NCI-H774 (cell line): ENCODE data around the gene ARHGEF17.

Source experiments
- DNase-seq: peaks from one replicate; lab custom pipeline; 2025; lab: John Stamatoyannopoulos, UW

Gene ARHGEF17

GRCh38 chr11:73380897-73381410 is 72.9 kb downstream of the ARHGEF17 start:
- DNase-seq = no peak

DNA sequence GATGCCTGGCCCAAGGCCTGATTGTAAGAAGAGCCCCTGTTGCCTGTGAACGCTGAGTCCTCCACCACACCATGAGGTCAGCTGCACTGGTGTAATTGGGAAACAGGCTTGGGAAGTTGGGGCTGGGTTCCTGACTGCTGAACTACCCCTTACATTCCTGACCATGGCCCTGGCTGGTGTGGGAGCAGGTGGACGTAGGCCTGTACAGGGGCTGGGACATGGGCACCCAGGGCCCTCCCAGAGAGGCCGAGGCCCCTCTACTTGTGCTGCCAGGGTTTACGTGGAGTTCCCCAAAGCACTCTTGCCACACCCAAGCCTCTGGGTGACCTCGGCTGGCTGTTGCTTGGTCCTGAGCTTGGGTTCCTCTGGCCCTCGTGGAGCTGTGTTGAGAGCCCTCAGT is 73.5 kb downstream of the ARHGEF17 start:
- no peak for DNase-seq

- DNase-seq = no peak
Observed at GRCh38 chr11:73382183-73382582, 74.1 kb downstream of the ARHGEF17 start.

DNA sequence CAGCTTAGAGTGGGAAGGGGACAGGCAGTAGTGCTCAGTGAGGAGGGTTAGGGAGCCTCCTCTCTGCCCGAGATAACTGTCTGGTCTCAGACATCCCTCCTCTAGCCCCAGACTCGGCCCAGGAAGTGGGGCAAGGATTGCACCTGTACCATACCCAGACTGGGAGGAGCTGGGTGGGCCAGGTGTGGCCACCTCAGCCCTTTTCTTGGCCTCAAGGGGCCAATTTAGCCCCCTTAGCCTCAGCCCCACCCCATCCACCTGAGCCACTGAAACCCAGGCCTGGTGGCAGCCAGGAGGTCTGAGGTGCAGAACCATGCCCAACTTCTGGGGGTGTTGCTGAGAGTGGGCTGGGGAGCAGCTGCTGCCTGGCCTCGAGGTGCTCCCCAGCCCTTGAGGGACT is 74.7 kb downstream of the ARHGEF17 start:
- no peak for DNase-seq

GRCh38 chr11:73383249-73384124 is 75.4 kb downstream of the ARHGEF17 start:
- DNase-seq = no peak

DNA sequence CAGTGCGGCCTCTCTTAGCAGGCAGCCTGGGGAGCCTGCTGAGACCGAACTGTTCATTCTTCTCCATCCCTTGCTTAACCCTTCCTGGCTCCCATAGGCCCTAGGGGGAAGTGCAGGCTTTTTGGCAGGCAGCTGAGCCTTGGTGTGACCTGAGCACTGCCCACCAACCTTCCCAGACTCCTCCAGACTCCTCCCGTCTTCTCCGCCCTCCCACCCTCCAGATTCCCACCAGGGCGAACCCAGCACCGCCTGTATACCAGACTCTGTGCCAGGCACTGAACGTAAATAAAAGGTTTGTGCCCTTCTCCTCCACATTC is 76.0 kb downstream of the ARHGEF17 start:
- no peak for DNase-seq

DNA sequence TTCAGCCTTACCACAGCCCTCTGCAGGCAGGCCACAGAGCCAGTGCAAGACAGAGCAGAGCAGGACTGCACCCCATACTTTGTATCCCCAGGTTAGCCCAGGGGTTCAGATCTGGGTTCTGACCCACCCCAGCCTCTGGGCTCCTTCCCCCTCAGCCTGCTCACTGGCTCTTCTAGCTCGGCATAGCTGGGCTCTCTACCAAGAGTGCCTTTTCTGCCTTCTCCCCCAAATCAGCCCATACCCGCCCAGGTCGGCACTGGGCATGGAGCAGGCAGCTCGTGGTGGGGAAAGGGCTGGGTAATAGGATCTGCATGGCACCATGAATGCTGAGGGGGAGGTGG is 76.4 kb downstream of the ARHGEF17 start:
- no peak for DNase-seq

GRCh38 chr11:73384872-73385689 is 77.0 kb downstream of the ARHGEF17 start:
- DNase-seq = no peak

GRCh38 chr11:73386016-73386415 is 77.9 kb downstream of the ARHGEF17 start:
- DNase-seq = no peak

GRCh38 chr11:73386546-73386945 is 78.5 kb downstream of the ARHGEF17 start:
- DNase-seq = no peak

DNA sequence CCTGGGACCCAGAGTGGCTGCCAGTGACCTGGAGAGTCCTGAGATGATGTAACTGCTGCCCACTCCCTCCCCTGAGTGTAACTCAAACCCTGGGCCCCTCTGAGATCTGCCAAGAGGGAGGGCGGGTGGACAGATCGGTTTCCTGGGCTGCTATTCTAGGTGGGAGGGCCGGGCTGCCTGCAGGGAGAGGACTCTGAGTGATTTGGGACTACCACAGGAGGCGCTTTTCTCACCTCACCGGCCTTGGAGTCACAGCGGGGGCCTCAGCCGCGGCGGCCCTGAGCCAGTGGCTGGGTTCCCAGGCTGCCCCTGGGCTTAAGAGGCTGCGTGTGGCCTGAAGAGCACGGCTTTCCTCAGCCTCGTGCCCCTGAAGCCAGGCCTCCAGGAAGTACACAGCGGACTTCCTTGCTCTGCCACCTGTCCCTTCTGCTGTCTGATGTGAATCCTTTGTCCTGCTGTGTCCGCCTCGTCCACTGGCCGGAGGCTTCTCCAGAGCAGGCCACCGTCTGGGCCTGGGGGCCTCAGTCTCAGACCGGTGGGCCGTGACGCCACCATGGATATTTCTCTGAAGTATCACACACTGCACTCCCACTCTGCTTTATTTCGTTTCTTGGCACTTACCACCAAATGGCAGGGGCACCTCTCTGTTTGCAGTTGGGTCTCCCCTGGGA is 79.7 kb downstream of the ARHGEF17 start:
- no peak for DNase-seq

DNA sequence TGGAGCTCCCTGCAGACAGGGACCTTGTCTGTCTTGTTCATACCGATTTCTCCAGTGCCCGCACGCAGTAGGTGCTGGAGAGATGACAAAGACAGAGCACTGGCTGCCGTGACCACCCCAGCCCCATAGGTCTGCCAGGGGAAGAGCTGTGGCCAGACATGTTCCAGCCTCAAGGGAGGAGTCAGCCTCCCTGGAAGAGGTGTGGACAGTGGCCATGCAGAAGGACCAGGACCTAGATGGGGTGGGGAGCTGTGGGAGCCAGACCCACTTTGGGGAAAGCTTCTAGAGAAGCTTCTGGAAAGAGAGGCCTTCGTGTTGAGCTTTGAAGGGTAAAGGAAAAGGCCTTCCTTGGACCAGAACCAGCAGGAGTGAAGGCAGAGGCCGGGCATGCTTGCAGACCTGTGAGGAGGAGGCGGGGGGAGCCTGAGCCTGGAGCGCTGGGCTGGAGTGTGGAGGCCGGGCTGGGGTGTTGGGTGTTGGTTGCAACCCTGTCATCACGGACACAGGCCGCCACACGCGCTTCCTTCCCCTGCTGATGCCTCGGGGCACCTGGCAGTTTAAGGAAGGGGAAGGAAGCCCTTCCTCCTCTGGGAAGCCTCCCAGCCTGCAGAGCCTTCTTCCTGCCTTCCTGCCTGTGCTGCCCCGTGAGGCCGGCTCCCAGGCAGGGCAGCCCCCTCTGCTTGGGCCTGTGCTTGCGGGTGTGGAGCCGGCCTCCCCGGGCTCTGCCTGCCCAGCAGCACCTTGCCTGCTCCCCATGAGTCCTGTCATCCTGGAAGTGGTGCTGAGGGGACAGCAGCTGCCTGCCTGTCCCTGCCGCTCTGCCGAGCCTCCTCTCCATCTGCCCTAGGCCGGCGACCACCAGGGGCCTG is 80.4 kb downstream of the ARHGEF17 start:
- DNase-seq = no peak

DNA sequence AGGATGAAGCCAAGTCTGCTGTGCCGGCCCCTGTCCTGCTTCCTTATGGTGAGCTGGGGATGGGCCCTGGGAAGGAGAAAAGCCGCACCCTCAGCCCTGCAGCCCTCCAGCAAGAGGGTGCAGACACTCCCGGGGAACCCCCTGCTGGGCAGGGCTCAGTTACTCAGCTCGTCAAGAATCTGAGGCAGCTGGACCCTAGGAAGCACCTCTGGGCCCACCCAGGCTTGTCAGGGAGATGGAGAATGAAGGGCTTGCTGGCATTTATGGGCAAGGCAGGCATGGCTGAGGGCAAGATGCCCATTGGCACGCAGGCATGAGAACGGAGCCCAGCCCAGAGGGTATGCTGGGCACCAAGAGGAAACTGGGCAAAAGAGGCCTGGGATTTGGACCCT is 81.1 kb downstream of the ARHGEF17 start:
- DNase-seq = no peak

- no peak for DNase-seq
Observed at GRCh38 chr11:73389916-73390315, 81.8 kb downstream of the ARHGEF17 start.

DNA sequence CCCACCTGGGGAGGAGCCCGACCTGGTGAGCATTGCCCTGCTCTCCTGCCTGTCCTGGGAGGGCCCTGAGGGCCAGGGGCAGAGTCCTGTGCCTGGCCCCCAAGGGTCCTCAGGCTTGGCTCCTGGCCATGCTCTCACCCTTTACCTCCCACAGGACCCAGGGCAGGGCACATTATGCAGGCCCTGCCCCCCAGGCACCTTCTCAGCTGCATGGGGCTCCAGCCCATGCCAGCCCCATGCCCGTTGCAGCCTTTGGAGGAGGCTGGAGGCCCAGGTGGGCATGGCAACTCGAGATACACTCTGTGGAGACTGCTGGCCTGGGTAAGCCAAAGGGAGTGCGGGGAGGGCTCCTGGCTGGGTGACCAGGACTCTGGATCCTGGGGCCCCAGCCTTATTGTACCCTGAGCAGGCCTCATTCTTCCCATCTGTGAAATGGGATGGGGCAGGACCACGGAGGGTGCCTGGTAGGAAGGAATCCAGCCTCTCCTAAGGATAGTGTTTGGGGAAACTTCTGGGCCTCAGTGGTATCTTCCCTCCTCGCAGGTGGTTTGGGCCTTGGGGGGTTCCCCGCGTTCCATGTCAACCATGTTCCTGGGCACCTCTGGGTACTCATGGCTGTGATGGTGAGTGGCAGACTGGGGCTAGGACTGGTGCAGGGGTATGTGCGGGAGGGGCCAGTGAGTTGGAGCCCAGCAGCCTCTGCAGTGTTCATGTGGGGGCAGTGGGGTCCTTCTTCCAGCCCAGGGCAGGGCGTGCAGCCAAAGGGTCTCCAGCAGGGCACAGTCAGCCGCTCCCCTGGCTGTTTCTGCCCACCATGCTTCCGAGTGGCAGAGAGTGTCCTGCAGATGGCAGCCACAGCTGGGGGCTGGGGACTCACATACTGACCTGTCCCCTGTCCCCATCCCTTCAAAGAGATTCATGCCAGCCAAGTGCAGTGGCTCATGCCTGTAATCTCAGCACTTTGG is 82.8 kb downstream of the ARHGEF17 start:
- DNase-seq = no peak

DNA sequence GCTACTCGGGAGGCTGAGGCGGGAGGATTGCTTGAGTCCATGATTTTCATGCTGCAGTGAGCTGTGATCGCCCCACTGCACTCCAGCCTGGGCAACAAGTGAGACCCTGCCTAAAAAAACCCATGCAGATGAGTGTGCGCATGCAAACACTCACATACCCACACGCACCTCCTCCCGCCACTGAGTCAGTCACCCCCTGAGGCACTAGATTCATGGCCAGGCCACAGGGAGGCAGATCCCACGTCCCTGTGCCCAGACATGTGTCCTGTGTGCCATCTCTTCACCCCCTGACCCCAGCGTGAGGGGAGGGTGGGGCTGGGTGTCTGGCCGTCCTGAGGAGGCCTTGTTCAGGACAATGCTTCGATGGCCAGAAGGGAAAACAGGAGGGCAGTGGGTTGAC is 83.6 kb downstream of the ARHGEF17 start:
- no peak for DNase-seq

- no peak for DNase-seq
Observed at GRCh38 chr11:73392108-73393010, 84.3 kb downstream of the ARHGEF17 start.

DNA sequence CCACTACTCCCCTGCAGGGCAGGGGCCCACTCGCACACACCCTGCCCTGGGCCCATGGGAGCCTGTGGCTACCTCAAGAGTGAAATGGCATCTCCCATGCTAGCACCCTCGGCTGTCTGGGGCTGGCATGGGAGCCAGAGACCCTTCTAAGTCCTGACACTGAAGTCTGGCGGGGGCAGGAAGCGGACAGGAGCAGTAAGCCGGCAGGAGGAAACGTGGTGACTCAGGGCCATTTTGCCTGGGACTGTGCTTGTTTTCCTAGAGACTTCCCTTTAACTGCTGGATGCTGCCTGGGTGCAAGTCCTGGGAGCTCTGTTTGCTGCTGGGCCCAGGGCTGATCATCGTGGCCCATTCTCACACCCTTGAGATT is 84.9 kb downstream of the ARHGEF17 start:
- no peak for DNase-seq
